Subcutaneous abdominal adipose tissue (tissue), 5 donors: Measurements from ENCODE around the gene OBSCN.
A peak's percentile ranks its signal among the peaks of the same experiment; 100 is the strongest.

Source experiments
- H3K27ac ChIP-seq: one replicate; pipeline ENCODE4 v1.7.0; 2013; ENCODE audit warnings: low read depth, mild to moderate bottlenecking, inconsistent platforms, low read length, moderate library complexity
- H3K27me3 ChIP-seq, 5 donors: one replicate each; pipeline ENCODE4 v1.7.0; 2013; ENCODE audit warnings: low read length in 5 of 5, inconsistent platforms in 1 of 5; ENCODE audit not compliant: control insufficient read depth in 5 of 5, insufficient read depth in 4 of 5
- H3K36me3 ChIP-seq, 5 donors: one replicate each; pipeline ENCODE4 v1.7.0; 2013; ENCODE audit warnings: low read length in 5 of 5; ENCODE audit not compliant: control insufficient read depth in 5 of 5, insufficient read depth in 5 of 5
- H3K4me1 ChIP-seq, 5 donors: one replicate each; pipeline ENCODE4 v1.7.0; 2013; ENCODE audit warnings: low read length in 5 of 5, mild to moderate bottlenecking in 3 of 5, moderate library complexity in 1 of 5; ENCODE audit not compliant: control insufficient read depth in 5 of 5, insufficient read depth in 5 of 5
- H3K4me3 ChIP-seq, 5 donors: one replicate each; pipeline ENCODE4 v1.7.0; 2013; ENCODE audit warnings: low read length in 5 of 5, low read depth in 1 of 5
- H3K9ac ChIP-seq, 5 donors: one replicate each; pipeline ENCODE4 v1.7.0; 2013; ENCODE audit warnings: low read length in 5 of 5, mild to moderate bottlenecking in 4 of 5, moderate library complexity in 3 of 5
- H3K9me3 ChIP-seq, 5 donors: one replicate each; pipeline ENCODE4 v1.7.0; 2013; ENCODE audit warnings: low read length in 5 of 5; ENCODE audit not compliant: control insufficient read depth in 5 of 5
- donor health status: healthy.
- donor health status: healthy.
- donor health status: healthy.
- donor health status: healthy.
- donor health status: healthy.

OBSCN gene

GRCh38 chr1:228408869-228409805 lies 201.3 kb downstream of the OBSCN start:
- H3K27me3 ChIP-seq, result peaks cover 0 to 5% (median 0%) of the 10 kb centered on the region in 5 donors
- no peak overlapping the region for H3K27ac ChIP-seq
- H3K9ac ChIP-seq, result no peak overlapping the region
- H3K4me3 ChIP-seq, result no peak overlapping the region
- peaks cover 7 to 47% (median 38%) of the 10 kb centered on the region in 5 donors for H3K4me1 ChIP-seq
- no peaks in the 10 kb centered on the region for H3K9me3 ChIP-seq
- peaks cover 0 to 13% (median 4%) of the 10 kb centered on the region in 5 donors for H3K36me3 ChIP-seq

- Histone ChIP-seq H3K9ac (no peak overlapping the region), H3K4me1 (peaks cover 6 to 38% (median 30%) of the 10 kb centered on the region in 5 donors), H3K4me3 (no peak overlapping the region), H3K36me3 (peaks cover 0 to 11% (median 4%) of the 10 kb centered on the region in 5 donors), H3K9me3 (no peaks in the 10 kb centered on the region), H3K27ac (no peak overlapping the region), H3K27me3 (peaks cover 4 to 10% (median 6%) of the 10 kb centered on the region in 5 donors)
These were observed 202.2 kb downstream of the OBSCN start for GRCh38 chr1:228410015-228410414.

- Histone ChIP-seq H3K9me3 (no peaks in the 10 kb centered on the region), H3K36me3 (peaks cover 0 to 11% (median 4%) of the 10 kb centered on the region in 5 donors), H3K4me1 (peaks cover under 1 to 32% (median 24%) of the 10 kb centered on the region in 5 donors), H3K27me3 (peaks cover 9 to 16% (median 12%) of the 10 kb centered on the region in 5 donors), H3K27ac (no peak overlapping the region), H3K4me3 (no peak overlapping the region), H3K9ac (no peak overlapping the region)
These were observed 202.8 kb downstream of the OBSCN start for GRCh38 chr1:228410671-228411070.

DNA sequence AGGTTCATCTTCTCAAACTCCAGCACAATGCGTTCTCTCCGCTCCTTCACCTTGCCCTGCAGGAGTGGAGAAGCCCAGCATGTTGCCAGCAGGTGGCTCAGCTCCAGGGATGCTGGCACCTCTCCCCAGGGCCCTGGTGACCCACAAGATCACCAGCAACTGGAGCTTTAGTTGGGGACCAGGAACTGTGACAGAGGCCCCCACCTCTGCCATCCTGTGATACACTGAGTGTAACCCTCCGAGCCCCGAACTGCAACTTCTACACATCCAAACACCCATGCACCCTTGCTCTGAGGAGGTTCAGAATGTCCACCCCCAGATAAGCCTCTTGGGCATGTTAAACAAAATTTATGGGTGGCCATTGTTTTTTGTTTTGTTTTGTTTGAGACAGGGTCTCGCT lies 203.3 kb downstream of the OBSCN start:
- Histone ChIP-seq H3K36me3 (peaks cover 0 to 11% (median 4%) of the 10 kb centered on the region in 5 donors), H3K9me3 (no peaks in the 10 kb centered on the region), H3K4me3 (no peak overlapping the region), H3K27me3 (peaks cover 12 to 21% (median 17%) of the 10 kb centered on the region in 5 donors), H3K27ac (no peak overlapping the region), H3K9ac (no peak overlapping the region), H3K4me1 (peaks cover 0 to 32% (median 27%) of the 10 kb centered on the region in 5 donors)

DNA sequence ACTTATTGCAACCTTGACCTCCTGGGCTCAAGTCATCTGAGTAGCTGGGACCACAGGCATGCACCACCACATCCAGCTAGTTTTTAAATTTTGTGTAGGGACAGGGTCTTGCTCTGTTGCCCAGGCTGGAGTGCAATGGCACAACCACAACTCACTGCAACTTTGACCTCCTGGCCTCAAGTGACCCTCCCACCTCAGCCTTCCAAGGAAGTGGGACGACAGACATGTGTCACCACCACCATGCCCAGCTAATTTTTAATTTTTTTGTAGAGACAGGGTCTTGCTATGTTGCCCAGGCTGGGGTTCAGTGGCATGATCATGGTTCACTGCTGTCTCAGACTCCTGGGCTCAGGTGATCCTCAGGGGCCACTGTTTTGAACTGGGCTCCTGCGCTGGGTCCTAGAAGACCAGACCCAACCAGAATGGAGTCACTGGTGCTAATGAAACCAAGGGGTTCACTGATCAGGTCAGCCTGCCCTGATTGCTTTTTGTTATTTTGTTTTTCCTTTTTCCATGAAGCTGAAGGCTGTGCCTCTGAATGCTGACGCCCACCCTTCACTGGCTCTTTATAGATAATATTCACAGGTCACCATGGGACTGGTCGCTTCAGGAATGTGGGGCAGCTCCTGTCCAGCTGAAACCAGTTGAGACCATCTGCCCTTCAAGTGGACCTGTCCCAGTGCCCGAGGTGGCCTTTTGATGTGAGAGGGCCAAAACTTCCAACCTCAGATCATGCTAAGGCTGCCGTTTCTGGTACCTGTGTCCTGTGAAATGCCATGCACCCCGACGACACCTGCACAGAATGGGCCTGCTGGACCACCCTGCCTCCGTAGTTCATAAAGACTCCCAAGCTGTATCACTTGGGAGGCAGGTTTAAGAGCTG lies 203.9 kb downstream of the OBSCN start:
- Histone ChIP-seq H3K36me3 (peaks cover 0 to 11% (median 4%) of the 10 kb centered on the region in 5 donors), H3K9ac (no peak overlapping the region), H3K27ac (no peak overlapping the region), H3K27me3 (peaks cover 12 to 23% (median 19%) of the 10 kb centered on the region in 5 donors), H3K4me3 (no peak overlapping the region), H3K4me1 (peaks cover 0 to 32% (median 28%) of the 10 kb centered on the region in 5 donors), H3K9me3 (no peaks in the 10 kb centered on the region)

GRCh38 chr1:228413241-228414010 lies 205.6 kb downstream of the OBSCN start:
- Histone ChIP-seq H3K9me3 (no peaks in the 10 kb centered on the region), H3K27me3 (peaks cover 19 to 35% (median 31%) of the 10 kb centered on the region in 5 donors), H3K4me1 (peaks cover 0 to 21% (median 14%) of the 10 kb centered on the region in 5 donors), H3K27ac (no peak overlapping the region), H3K4me3 (no peak overlapping the region), H3K36me3 (peaks cover 0 to 11% (median 4%) of the 10 kb centered on the region in 5 donors), H3K9ac (no peak overlapping the region)

DNA sequence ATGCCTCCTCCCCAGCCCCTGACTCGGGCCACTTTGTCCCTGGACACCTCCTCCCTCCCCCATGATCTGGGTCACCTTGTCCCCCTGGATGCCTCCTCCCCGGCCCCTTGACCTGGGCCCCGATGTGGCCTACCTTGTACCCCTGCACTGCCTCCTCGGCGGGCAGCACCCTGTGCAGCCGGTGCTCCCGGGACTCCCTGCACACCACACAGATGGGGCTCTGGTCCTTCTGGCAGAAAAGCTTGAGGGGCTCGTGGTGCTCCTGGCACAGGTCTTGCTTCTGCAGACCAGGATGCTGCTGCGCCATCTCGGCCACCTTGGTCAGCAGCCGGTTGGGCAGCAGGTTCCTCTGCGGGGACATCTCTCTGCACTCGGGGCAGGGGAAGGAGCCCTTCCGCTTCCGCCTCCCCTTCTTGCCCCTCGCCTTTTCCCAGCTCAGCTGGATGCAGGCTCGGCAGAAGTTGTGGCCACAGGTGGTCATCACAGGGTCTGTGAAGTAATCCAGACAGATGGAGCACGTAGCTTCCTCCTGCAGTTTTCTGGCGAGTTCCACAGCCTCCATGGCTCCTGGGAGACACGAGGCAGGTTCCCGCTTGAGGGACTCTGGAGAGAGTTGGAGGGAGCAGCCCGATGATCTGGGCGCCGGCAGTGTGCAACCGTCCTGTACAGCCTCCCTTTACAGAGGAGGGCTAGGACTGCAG lies 206.8 kb downstream of the OBSCN start:
- Histone ChIP-seq H3K27me3 (peaks cover 19 to 40% (median 31%) of the 10 kb centered on the region in 5 donors), H3K4me3 (no peak overlapping the region), H3K9ac (no peak overlapping the region), H3K4me1 (peaks cover 0 to 15% (median 8%) of the 10 kb centered on the region in 5 donors), H3K36me3 (peaks cover 0 to 11% (median 4%) of the 10 kb centered on the region in 5 donors), H3K9me3 (no peaks in the 10 kb centered on the region), H3K27ac (no peak overlapping the region)

- no peaks in the 10 kb centered on the region for H3K9me3 ChIP-seq
- H3K9ac ChIP-seq, result no peak overlapping the region
- H3K27me3 ChIP-seq, result peaks cover 19 to 42% (median 31%) of the 10 kb centered on the region in 5 donors
- H3K36me3 ChIP-seq, result peaks cover 0 to 8% (median 4%) of the 10 kb centered on the region in 5 donors
- no peak overlapping the region for H3K4me3 ChIP-seq
- H3K4me1 ChIP-seq, result peaks cover 0 to 13% (median 8%) of the 10 kb centered on the region in 5 donors
- H3K27ac ChIP-seq, result no peak overlapping the region
These were observed 207.4 kb downstream of the OBSCN start for GRCh38 chr1:228415221-228415620.

GRCh38 chr1:228415853-228416216 lies 208.0 kb downstream of the OBSCN start:
- H3K4me3 ChIP-seq, result peak overlapping the region in 4 of 5 donors; percentile 22 to 49 (median 28)
- H3K9ac ChIP-seq, result peak overlapping the region in 1 of 5 donors; percentile 20
- H3K27me3 ChIP-seq, result peaks cover 19 to 44% (median 31%) of the 10 kb centered on the region in 5 donors
- peaks cover 0 to 12% (median 8%) of the 10 kb centered on the region in 5 donors for H3K4me1 ChIP-seq
- H3K36me3 ChIP-seq, result peaks cover 0 to 4% (median 2%) of the 10 kb centered on the region in 5 donors
- H3K9me3 ChIP-seq, result no peaks in the 10 kb centered on the region
- H3K27ac ChIP-seq, result no peak overlapping the region
